Measurements from ENCODE around the gene CRIP3. TPM values are rescaled to one million over a fixed set of nuclear protein-coding genes. Genes with fewer than 3 reads are reported as not detected.

The CRIP3 gene
- total and polyA plus RNA-seq, 2 of the 13 experiments (the other 11 are each of a cell fraction or from before 2014, with no cell fraction given), result 6.3 to 9.3 TPM

GRCh38 chr6:43336382-43336781 is 27.8 kb upstream of the CRIP3 start (continued):
- no peak for TF ChIP-seq SRSF4 (IDR thresholded peaks at IDR 0.05; ENCODE audit: low read depth, low read length, poor library complexity, severe bottlenecking)

- Histone ChIP-seq H3K9me3 (ENCODE audit: low read length) (no peaks in the 10 kb centered on the region), H3K4me3 (replicated peaks in 1 of 3; ENCODE audit: insufficient read depth in 1 of 3, low read depth in 2 of 3, low read length in 3 of 3) (no peak overlapping the region), H3K4me2 (ENCODE audit: low read depth, low read length) (no peak overlapping the region), H3K27ac (ENCODE audit: extremely low read length, insufficient read depth, low read length) (no peak overlapping the region), H3K79me2 (ENCODE audit: insufficient read depth, low read length) (no peaks in the 10 kb centered on the region), H3K9ac (ENCODE audit: insufficient read depth, low read depth, low read length) (no peak overlapping the region), H2AFZ (ENCODE audit: low read length) (no peak overlapping the region), H3K27me3 (ENCODE audit: control insufficient read depth in 1 of 2, insufficient read depth in 2 of 2, low read length in 2 of 2) (no peaks in the 10 kb centered on the region), H3K4me1 (ENCODE audit: insufficient read depth, low read length) (peaks cover 11% of the 10 kb centered on the region), H3K36me3 (replicated peaks in 1 of 2; ENCODE audit: control insufficient read depth in 1 of 2, insufficient read depth in 2 of 2, low read length in 2 of 2) (peaks cover 10 to 19% of the 10 kb centered on the region in 2 experiments; a peak in 4 of 5 replicates), H4K20me1 (ENCODE audit: insufficient read depth, low read length) (no peaks in the 10 kb centered on the region)
- TF ChIP-seq YEATS2 (CRISPR knock-in tag; IDR thresholded peaks at IDR 0.05; ENCODE audit: borderline replicate concordance) (no peak), MAFF (IDR thresholded peaks at IDR 0.05; ENCODE audit: low read depth, low read length) (peak; percentile 76), MAFK (conservative IDR thresholded peaks at IDR 0.05 in 1 of 2, IDR thresholded peaks at IDR 0.05 in 1 of 2; ENCODE audit: low read length in 2 of 2) (peak; percentile 62 to 87)
- CTCF ChIA-PET (ENCODE audit: low intra/inter-chr PET ratio, low total read pairs), result interaction anchor here (4.7 kb wide), 1 partner anchor 71 kb away, joined by 79 read pairs; no protein-coding TSS in a partner anchor
- POLR2A ChIA-PET, result interaction anchor here (1.4 to 1.5 kb wide), 2 partner anchors 34 to 58 kb away, joined by 3 to 4 read pairs; partner anchors contain the start of gene ZNF318
- BruUV-seq (replicated peaks), result no TSS peak
- in situ Hi-C loops (cut with HindIII; ENCODE audit: extremely low pct_ligation_motif_present, low pct_unique_long_range_greater_than_20kb), result no loop called here
- WGBS (ENCODE audit: low lambda C conversion rate), result 94% methylated on average over 3 of the region's 3 CpGs
- intact Hi-C loops (cut with micrococcal nuclease; ENCODE audit: unreplicated experiment), result no loop called here
- no peak for ATAC-seq
- FAIRE-seq, result no peak
- no peak for DNase-seq (ENCODE audit: low spot score)
These were observed 26.8 kb upstream of the CRIP3 start for GRCh38 chr6:43335469-43335868.

- FAIRE-seq (peak; percentile 84), DNase-seq (ENCODE audit: low spot score) (peak; percentile 66), ATAC-seq (peak; percentile 74)
- Histone ChIP-seq H2AFZ (ENCODE audit: low read length) (no peak overlapping the region), H3K4me1 (ENCODE audit: insufficient read depth, low read length) (peaks cover 12% of the 10 kb centered on the region), H3K4me2 (ENCODE audit: low read depth, low read length) (no peak overlapping the region), H3K4me3 (replicated peaks in 1 of 3; ENCODE audit: insufficient read depth in 1 of 3, low read depth in 2 of 3, low read length in 3 of 3) (no peak overlapping the region), H3K9me3 (ENCODE audit: low read length) (no peaks in the 10 kb centered on the region), H3K27ac (ENCODE audit: extremely low read length, insufficient read depth, low read length) (no peak overlapping the region), H3K27me3 (ENCODE audit: control insufficient read depth in 1 of 2, insufficient read depth in 2 of 2, low read length in 2 of 2) (no peaks in the 10 kb centered on the region), H3K36me3 (replicated peaks in 1 of 2; ENCODE audit: control insufficient read depth in 1 of 2, insufficient read depth in 2 of 2, low read length in 2 of 2) (peaks cover 6 to 10% of the 10 kb centered on the region in 2 experiments; a peak in 4 of 5 replicates), H3K9ac (ENCODE audit: insufficient read depth, low read depth, low read length) (no peak overlapping the region), H3K79me2 (ENCODE audit: insufficient read depth, low read length) (no peaks in the 10 kb centered on the region), H4K20me1 (ENCODE audit: insufficient read depth, low read length) (no peaks in the 10 kb centered on the region)
- CTCF ChIA-PET (ENCODE audit: low intra/inter-chr PET ratio, low total read pairs), result interaction anchor here (0.9 to 4.7 kb wide), 5 partner anchors 21 to 105 kb away, joined by 3 to 79 read pairs (median 4); no protein-coding TSS in a partner anchor
- POLR2A ChIA-PET, result interaction anchor here (0.6 to 1.5 kb wide), 6 partner anchors 37 to 67 kb away, joined by 3 to 8 read pairs (median 4); no protein-coding TSS in a partner anchor
- intact Hi-C loops (cut with micrococcal nuclease; ENCODE audit: unreplicated experiment) (loop anchor here (1.0 kb wide), 1 partner anchor 71 kb away; no protein-coding TSS in a partner anchor), in situ Hi-C loops (cut with HindIII; ENCODE audit: extremely low pct_ligation_motif_present, low pct_unique_long_range_greater_than_20kb) (loop anchor here (5.0 kb wide), 1 partner anchor 72 kb away; no protein-coding TSS in a partner anchor)
- no TSS peak for BruUV-seq (replicated peaks)
- 69% methylated on average over 2 of the region's 2 CpGs for WGBS (ENCODE audit: low lambda C conversion rate)
- TF ChIP-seq ZNF142 (CRISPR knock-in tag; IDR thresholded peaks at IDR 0.05) (0 out of 2 replicates have a peak, but pooled peaks have one; percentile 39), SAP130 (CRISPR knock-in tag; IDR thresholded peaks at IDR 0.05; ENCODE audit: low read depth) (peak; percentile 40; the same call in 1 of the 2 replicates), SOX5 (CRISPR knock-in tag; IDR thresholded peaks at IDR 0.05; ENCODE audit: borderline replicate concordance) (peak; percentile 22; the same call in 1 of the 2 replicates), SMC3 (IDR thresholded peaks at IDR 0.05; ENCODE audit: low read length) (peak; percentile 93)
These were observed 26.0 kb upstream of the CRIP3 start for GRCh38 chr6:43334466-43335095.
